SU-DHL-6 (cell line): ENCODE measurements around the gene UQCRC2.

Source experiments
- H2AFZ ChIP-seq: fragments of 200-600 bp; sonication (generic); 2 replicates; pipeline ENCODE4 v1.6.1; 2014; ENCODE audit warnings: low read depth, mild to moderate bottlenecking, moderate library complexity, mixed read lengths, antibody characterized with exemption, low read length; ENCODE audit not compliant: severe bottlenecking
- H3F3A ChIP-seq: fragments of 200-600 bp; shearing (Covaris generic); 2 replicates; pipeline ENCODE4 v1.6.0; 2016; ENCODE audit warnings: antibody characterized with exemption, mild to moderate bottlenecking; ENCODE audit not compliant: insufficient read depth
- H3K27ac ChIP-seq: fragments of 200-600 bp; sonication (generic); 2 replicates; pipeline ENCODE4 v1.5.1; 2016; ENCODE audit warnings: low read depth, mild to moderate bottlenecking, low read length, moderate library complexity, mixed read lengths
- H3K27me3 ChIP-seq: fragments of 200-600 bp; sonication (generic), shearing (Covaris generic); 2 replicates; pipeline ENCODE4 v1.6.0; 2014; ENCODE audit warnings: mild to moderate bottlenecking, low read length
- H3K36me3 ChIP-seq: fragments of 200-600 bp; sonication (generic); 2 replicates; pipeline ENCODE4 v1.6.1; 2014; ENCODE audit warnings: mild to moderate bottlenecking, low read length, mixed read lengths
- H3K4me2 ChIP-seq: fragments of 300-600, 200-600 bp; shearing (Covaris generic), sonication (generic); 2 replicates; pipeline ENCODE4 v1.6.0; 2014; ENCODE audit warnings: low read length, low read depth, mild to moderate bottlenecking; ENCODE audit not compliant: poor library complexity, severe bottlenecking
- H3K4me3 ChIP-seq: fragments of 200-600 bp; sonication (generic); 2 replicates; pipeline ENCODE4 v1.5.1; 2014; ENCODE audit warnings: antibody characterized with exemption, low read length, mild to moderate bottlenecking, mixed read lengths; ENCODE audit not compliant: insufficient read depth, poor library complexity, severe bottlenecking
- H3K79me2 ChIP-seq: fragments of 200-600 bp; sonication (generic); 2 replicates; pipeline ENCODE4 v1.6.1; 2014; ENCODE audit warnings: mild to moderate bottlenecking, low read length, moderate library complexity; ENCODE audit not compliant: insufficient read depth
- H3K9ac ChIP-seq: fragments of 200-600 bp; sonication (generic); 2 replicates; pipeline ENCODE4 v1.7.0; 2014; ENCODE audit warnings: mild to moderate bottlenecking, low read length
- H3K9me2 ChIP-seq: fragments of 200-600 bp; sonication (generic); replicated peaks from 2 replicates; pipeline ENCODE4 v1.6.1; 2014; ENCODE audit warnings: low read length; ENCODE audit not compliant: insufficient read depth
- H3K9me3 ChIP-seq: fragments of 200-600 bp; sonication (generic); 2 replicates; pipeline ENCODE4 v1.6.1; 2014; ENCODE audit warnings: low read length, mixed read lengths; ENCODE audit not compliant: insufficient read depth
- H4K20me1 ChIP-seq: fragments of 200-600 bp; sonication (generic); 2 replicates; pipeline ENCODE4 v1.6.1; 2014; ENCODE audit warnings: low read depth, mild to moderate bottlenecking, antibody characterized with exemption, low read length, moderate library complexity, mixed read lengths
- CTCF ChIP-seq: fragments of 200-600 bp; sonication (generic); IDR thresholded peaks from one replicate; pipeline ENCODE4 v1.5.1; 2017; ENCODE audit warnings: antibody characterized with exemption, mild to moderate bottlenecking, low read length, moderate library complexity; ENCODE audit not compliant: insufficient read depth, poor library complexity, severe bottlenecking
- EZH2phosphoT487 ChIP-seq: fragments of 200-600 bp; sonication (generic), shearing (Covaris generic); conservative IDR thresholded peaks from 2 replicates; pipeline ENCODE4 v1.6.1; 2018; ENCODE audit warnings: mild to moderate bottlenecking, antibody characterized with exemption, low read length, moderate library complexity, mixed read lengths

UQCRC2 gene

GRCh38 chr16:21959050-21959449 is 5.9 kb downstream of the UQCRC2 start:
- H3K4me2 ChIP-seq, result no peak overlapping the region
- no peak overlapping the region for H2AFZ ChIP-seq
- no peak overlapping the region for H3K27ac ChIP-seq
- no peaks in the 10 kb centered on the region for H3K9me2 ChIP-seq
- TF ChIP-seq EZH2phosphoT487 (no peak), CTCF (no peak)
- H3K27me3 ChIP-seq, result no peaks in the 10 kb centered on the region
- H3K9ac ChIP-seq, result no peak overlapping the region
- no peaks in the 10 kb centered on the region for H3K9me3 ChIP-seq
- H3K79me2 ChIP-seq, result peaks cover 28% of the 10 kb centered on the region
- H3F3A ChIP-seq, result no peaks in the 10 kb centered on the region
- peaks cover 10% of the 10 kb centered on the region; the same call in 1 of the 2 replicates for H3K36me3 ChIP-seq
- H3K4me3 ChIP-seq, result no peak overlapping the region
- no peaks in the 10 kb centered on the region for H4K20me1 ChIP-seq

DNA sequence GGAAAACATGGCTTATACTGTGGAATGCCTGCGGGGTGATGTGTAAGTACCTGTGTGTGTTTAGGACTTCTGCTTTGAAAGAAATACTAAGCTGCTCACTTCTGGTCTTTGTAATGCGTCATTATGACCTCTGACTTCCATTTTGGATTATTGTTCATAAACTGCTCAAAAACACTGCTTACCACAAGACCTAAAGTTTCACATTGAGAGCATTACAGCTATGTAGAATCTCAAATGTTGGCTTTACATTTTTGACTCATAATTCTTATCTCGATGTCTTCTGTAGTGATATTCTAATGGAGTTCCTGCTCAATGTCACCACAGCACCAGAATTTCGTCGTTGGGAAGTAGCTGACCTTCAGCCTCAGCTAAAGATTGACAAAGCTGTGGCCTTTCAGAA is 9.3 kb downstream of the UQCRC2 start:
- no peaks in the 10 kb centered on the region for H4K20me1 ChIP-seq
- H3K4me3 ChIP-seq, result no peak overlapping the region
- H2AFZ ChIP-seq, result no peak overlapping the region
- no peak overlapping the region for H3K27ac ChIP-seq
- no peaks in the 10 kb centered on the region for H3F3A ChIP-seq
- no peak for TF ChIP-seq CTCF
- TF ChIP-seq EZH2phosphoT487, result no peak
- H3K4me2 ChIP-seq, result no peak overlapping the region
- no peaks in the 10 kb centered on the region for H3K9me2 ChIP-seq
- H3K9ac ChIP-seq, result no peak overlapping the region
- no peaks in the 10 kb centered on the region for H3K79me2 ChIP-seq
- H3K9me3 ChIP-seq, result no peaks in the 10 kb centered on the region
- no peaks in the 10 kb centered on the region for H3K27me3 ChIP-seq
- peaks cover 39% of the 10 kb centered on the region for H3K36me3 ChIP-seq

GRCh38 chr16:21963887-21964286 is 10.7 kb downstream of the UQCRC2 start:
- H3K27me3 ChIP-seq, result no peaks in the 10 kb centered on the region
- no peak overlapping the region for H3K4me3 ChIP-seq
- H4K20me1 ChIP-seq, result no peaks in the 10 kb centered on the region
- H3K36me3 ChIP-seq, result peaks cover 42% of the 10 kb centered on the region
- no peak overlapping the region for H2AFZ ChIP-seq
- H3K79me2 ChIP-seq, result no peaks in the 10 kb centered on the region
- H3K9me3 ChIP-seq, result no peaks in the 10 kb centered on the region
- no peaks in the 10 kb centered on the region for H3K9me2 ChIP-seq
- no peak overlapping the region for H3K27ac ChIP-seq
- H3K4me2 ChIP-seq, result no peak overlapping the region
- H3K9ac ChIP-seq, result no peak overlapping the region
- no peaks in the 10 kb centered on the region for H3F3A ChIP-seq
- no peak for TF ChIP-seq EZH2phosphoT487
- no peak for TF ChIP-seq CTCF

- no peak overlapping the region for H3K27ac ChIP-seq
- H3K9me3 ChIP-seq, result no peaks in the 10 kb centered on the region
- H3K4me3 ChIP-seq, result no peak overlapping the region
- no peaks in the 10 kb centered on the region for H4K20me1 ChIP-seq
- no peak for TF ChIP-seq EZH2phosphoT487
- H3K9me2 ChIP-seq, result no peaks in the 10 kb centered on the region
- H3K27me3 ChIP-seq, result no peaks in the 10 kb centered on the region
- no peak overlapping the region for H2AFZ ChIP-seq
- H3K36me3 ChIP-seq, result peaks cover 42% of the 10 kb centered on the region
- H3K9ac ChIP-seq, result no peak overlapping the region
- no peaks in the 10 kb centered on the region for H3K79me2 ChIP-seq
- H3F3A ChIP-seq, result no peaks in the 10 kb centered on the region
- no peak overlapping the region for H3K4me2 ChIP-seq
These were observed 11.2 kb downstream of the UQCRC2 start for GRCh38 chr16:21964353-21964752.
